NCI-H774 (cell line): Measurements from ENCODE around the gene C1QTNF1.

Experiments used
- DNase-seq: peaks from one replicate; lab custom pipeline; 2025; lab: John Stamatoyannopoulos, UW

Gene C1QTNF1

GRCh38 chr17:79093270-79093669 is 69.3 kb downstream of the C1QTNF1 start:
- no peak for DNase-seq

GRCh38 chr17:79094261-79094660 is 70.3 kb downstream of the C1QTNF1 start:
- DNase-seq: no peak

GRCh38 chr17:79095345-79096055 is 71.5 kb downstream of the C1QTNF1 start:
- no peak for DNase-seq

DNA sequence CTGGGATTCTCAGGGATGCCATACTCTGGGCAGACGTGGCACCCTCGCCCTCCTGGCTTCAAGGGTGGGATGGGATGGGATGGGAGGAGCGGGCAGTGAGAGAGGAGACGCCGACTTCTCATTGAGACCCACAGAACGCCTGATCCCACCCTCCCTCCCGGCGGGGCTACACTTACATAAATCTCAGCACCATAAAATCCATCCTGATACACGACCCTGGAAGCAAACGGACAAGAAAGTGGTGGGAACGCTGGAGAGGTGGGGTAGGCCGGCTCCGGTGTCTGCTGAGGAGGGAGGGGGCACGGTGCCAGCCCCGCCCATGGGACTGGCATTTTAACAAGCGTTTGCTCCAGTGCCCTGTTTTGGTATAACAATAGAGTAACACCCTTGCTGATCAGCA is 72.5 kb downstream of the C1QTNF1 start:
- DNase-seq: no peak

- DNase-seq: no peak
Measured at GRCh38 chr17:79097226-79098055, 73.5 kb downstream of the C1QTNF1 start.

- no peak for DNase-seq
Measured at GRCh38 chr17:79098282-79098867, 74.4 kb downstream of the C1QTNF1 start.
